Prostate gland (tissue), 2 donors: ENCODE data around the gene SHF.
"Not testable (repeated sequence)": the region's sequence is repeated elsewhere in the genome, so short reads cannot be mapped to it uniquely, and the experiment has no call there.

Source experiments
- POLR2A ChIP-seq: fragments of 450-650 bp; IDR thresholded peaks from one replicate; pipeline ENCODE4 v1.6.1; 2016; ENCODE audit warnings: antibody characterized with exemption, mild to moderate bottlenecking
- POLR2AphosphoS5 ChIP-seq: sonication (generic); formaldehyde crosslinking; IDR thresholded peaks from one replicate; pipeline ENCODE4 v1.6.1; 2017; ENCODE audit warnings: antibody characterized with exemption
- TF ChIP-seq, protein P1 (sequence below), 4 experiments: fragments of 200-600 bp in 2 of 4; fragments of 450-650 bp in 2 of 4; sonication (generic) in 2 of 4; IDR thresholded peaks; 1 replicate in 3 of 4; 2 replicates in 1 of 4; pipeline ENCODE4 v1.5.1; 2016 to 2019; ENCODE audit warnings: antibody characterized with exemption in 4 of 4, mild to moderate bottlenecking in 2 of 4, moderate library complexity in 2 of 4

DNA sequence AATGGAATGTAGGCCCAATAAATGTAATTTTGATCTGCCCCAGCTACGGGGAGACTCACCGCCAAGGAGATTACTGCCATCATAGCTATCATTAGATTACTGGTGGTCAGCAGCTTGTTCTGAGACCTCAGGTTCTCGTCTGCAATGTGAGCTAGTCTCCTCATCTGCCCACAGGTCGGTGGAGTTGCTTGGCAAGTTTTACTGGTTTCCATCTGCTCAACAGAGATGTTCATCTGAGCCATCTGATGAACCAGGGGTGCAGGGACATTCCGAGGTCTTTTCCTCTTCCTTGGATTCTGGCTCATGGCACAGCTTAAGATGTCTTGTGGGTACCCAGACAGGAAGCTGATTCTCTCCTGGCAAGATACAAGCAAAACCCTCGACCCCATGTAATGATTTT, 49.0 kb upstream of the SHF start:
- TF ChIP-seq, protein P1, sequence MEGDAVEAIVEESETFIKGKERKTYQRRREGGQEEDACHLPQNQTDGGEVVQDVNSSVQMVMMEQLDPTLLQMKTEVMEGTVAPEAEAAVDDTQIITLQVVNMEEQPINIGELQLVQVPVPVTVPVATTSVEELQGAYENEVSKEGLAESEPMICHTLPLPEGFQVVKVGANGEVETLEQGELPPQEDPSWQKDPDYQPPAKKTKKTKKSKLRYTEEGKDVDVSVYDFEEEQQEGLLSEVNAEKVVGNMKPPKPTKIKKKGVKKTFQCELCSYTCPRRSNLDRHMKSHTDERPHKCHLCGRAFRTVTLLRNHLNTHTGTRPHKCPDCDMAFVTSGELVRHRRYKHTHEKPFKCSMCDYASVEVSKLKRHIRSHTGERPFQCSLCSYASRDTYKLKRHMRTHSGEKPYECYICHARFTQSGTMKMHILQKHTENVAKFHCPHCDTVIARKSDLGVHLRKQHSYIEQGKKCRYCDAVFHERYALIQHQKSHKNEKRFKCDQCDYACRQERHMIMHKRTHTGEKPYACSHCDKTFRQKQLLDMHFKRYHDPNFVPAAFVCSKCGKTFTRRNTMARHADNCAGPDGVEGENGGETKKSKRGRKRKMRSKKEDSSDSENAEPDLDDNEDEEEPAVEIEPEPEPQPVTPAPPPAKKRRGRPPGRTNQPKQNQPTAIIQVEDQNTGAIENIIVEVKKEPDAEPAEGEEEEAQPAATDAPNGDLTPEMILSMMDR (IDR thresholded peaks at IDR 0.05) = not testable (repeated sequence)
- TF ChIP-seq POLR2AphosphoS5, POLR2A: not testable (repeated sequence)
